ENCODE data around the gene TREML2. TPM values are rescaled to one million over a fixed set of nuclear protein-coding genes. Genes with fewer than 3 reads are reported as not detected.
A peak's percentile ranks its signal among the peaks of the same experiment; 100 is the strongest.
"Not testable (repeated sequence)": the region's sequence is repeated elsewhere in the genome, so short reads cannot be mapped to it uniquely, and the experiment has no call there.

Gene TREML2, protein sequence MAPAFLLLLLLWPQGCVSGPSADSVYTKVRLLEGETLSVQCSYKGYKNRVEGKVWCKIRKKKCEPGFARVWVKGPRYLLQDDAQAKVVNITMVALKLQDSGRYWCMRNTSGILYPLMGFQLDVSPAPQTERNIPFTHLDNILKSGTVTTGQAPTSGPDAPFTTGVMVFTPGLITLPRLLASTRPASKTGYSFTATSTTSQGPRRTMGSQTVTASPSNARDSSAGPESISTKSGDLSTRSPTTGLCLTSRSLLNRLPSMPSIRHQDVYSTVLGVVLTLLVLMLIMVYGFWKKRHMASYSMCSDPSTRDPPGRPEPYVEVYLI
- 0.43 TPM for polyA plus RNA-seq
- long read RNA-seq, donor 1, result 0 reads
- long read RNA-seq, donor 2, result 0 reads
- long read RNA-seq, donor 3, partial matches to known transcripts, result 0 of 1 reads
- long read RNA-seq, donor 3, other reads (novel, unspliced or antisense), result 0 of 1 reads
- long read RNA-seq, donor 4, result 0 reads
- long read RNA-seq, donor 5, result 0 reads
- long read RNA-seq, donor 6, result 0 reads
- long read RNA-seq, donor 7, result 0 reads
- long read RNA-seq, donor 8, result 0 reads
- long read RNA-seq, donor 9, result 0 reads
- long read RNA-seq, donor 10, result 0 reads
- long read RNA-seq, donor 11, partial matches to known transcripts, result 0 of 1 reads
- long read RNA-seq, donor 11, other reads (novel, unspliced or antisense), result 0 of 1 reads

DNA sequence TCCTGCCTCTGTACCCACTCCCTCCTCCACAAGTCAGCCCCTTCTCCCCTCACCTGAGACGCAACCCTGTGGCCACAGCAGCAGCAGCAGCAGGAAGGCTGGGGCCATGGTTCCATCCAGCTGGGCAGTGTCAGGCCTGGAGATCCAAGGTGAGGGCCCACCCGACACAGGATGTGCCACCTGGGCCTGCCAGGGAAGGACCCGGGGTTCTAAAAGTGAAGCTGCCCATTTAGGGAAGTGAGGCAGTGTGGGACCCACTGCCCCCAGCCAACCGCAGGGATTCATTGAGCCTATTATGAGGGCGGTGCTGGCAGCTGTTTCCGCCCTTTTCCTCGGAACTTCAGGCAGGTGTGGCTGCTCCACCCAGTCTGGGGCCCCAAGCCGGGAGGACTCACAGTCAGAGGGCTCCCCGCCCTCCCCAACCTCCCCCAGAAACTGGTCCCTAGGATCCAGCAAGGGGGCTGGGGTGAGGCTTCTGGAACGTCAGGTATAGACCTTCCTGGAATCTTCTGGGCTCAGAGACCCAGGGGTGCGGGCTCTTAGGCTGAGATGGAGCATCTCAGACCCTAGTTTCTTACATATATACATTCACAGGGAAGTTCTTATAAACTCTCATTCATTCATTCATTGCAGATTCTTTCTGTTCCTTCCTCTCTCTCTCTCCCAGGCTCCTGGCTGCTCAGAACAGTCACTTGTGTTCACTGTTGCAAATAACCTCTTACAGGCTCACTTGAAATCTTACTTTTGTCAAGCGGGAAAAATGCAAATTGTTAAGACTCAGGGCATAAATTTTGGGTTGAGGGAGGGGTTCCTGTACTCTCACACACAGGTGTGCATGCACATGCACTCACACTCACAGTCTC lies at the start of gene TREML2:
Gene TREML2, minus strand, starts transcription at position 249 of the 863 bp plus-strand sequence. Its CDS starts 141 bp downstream, at position 108.
- Histone ChIP-seq H3K27me3 (ENCODE audit: control insufficient read depth, insufficient read depth, low read length) (peaks cover 9% of the 10 kb centered on the region), H3K9me3 (ENCODE audit: control insufficient read depth, low read depth, low read length) (no peaks in the 10 kb centered on the region), H3K36me3 (ENCODE audit: control insufficient read depth, insufficient read depth, low read length) (no peaks in the 10 kb centered on the region), H3K27ac (ENCODE audit: low read length) (no peak within 1 kb of the TSS), H3K4me3 (ENCODE audit: low read length) (no peak within 1 kb of the TSS), H3K4me1 (ENCODE audit: control insufficient read depth, insufficient read depth, low read length) (no peaks in the 10 kb centered on the region)
- WGBS (ENCODE audit: insufficient coverage, low lambda C conversion rate), result no CpG with 5 or more reads among the region's 12 CpGs
- peak in 1 of 2 donors; percentile 24 for DNase-seq

DNA sequence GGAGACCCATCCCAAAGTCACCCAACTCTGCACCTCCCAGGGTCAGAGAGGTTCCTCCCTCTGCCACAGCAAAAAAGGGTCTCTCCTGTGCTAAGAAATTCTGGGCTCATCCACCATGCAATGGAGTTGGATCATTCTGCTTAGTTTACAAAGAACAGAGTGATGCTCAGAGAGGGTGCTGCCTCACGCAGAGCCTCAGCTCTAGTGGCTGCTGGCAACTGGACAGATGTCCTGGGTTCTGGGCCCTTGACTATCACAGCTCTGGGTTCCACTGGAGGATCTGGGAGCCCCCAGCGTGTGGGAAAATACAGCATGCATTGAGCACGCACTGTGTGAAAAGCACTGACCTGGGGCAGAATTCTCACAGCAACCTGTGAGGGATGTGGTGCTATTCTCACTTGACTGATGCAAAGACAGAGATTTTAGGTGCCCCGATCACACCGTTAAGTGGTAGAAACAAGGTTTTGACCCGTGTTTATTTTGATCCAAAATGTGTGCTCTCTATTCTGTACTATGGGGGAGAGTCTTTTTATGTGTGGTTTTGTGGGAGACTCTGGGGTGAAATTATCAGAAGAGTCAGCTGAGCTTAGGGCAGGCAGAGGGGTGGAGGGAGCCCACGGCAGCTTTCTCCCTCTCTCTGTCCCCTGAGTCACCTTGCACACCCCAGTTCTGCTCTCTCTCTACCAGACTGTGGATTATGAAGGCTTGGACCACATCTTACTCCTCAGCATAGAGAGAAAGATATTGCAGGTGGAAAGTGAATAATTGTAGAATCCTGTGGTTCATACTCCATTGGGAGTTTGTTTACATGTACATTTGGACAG lies 47.1 kb upstream of the TREML2 start:
- H3K27me3 ChIP-seq (ENCODE audit: control insufficient read depth, insufficient read depth, low read length), result peaks cover 12% of the 10 kb centered on the region
- no peaks in the 10 kb centered on the region for H3K4me1 ChIP-seq (ENCODE audit: control insufficient read depth, insufficient read depth, low read length)
- WGBS (ENCODE audit: insufficient coverage, low lambda C conversion rate), result no CpG with 5 or more reads among the region's 7 CpGs
- no peak overlapping the region for H3K4me3 ChIP-seq (ENCODE audit: low read length)
- no peaks in the 10 kb centered on the region for H3K36me3 ChIP-seq (ENCODE audit: control insufficient read depth, insufficient read depth, low read length)
- no peak for DNase-seq
- no peaks in the 10 kb centered on the region for H3K9me3 ChIP-seq (ENCODE audit: control insufficient read depth, low read depth, low read length)
- H3K27ac ChIP-seq (ENCODE audit: low read length), result no peak overlapping the region

DNA sequence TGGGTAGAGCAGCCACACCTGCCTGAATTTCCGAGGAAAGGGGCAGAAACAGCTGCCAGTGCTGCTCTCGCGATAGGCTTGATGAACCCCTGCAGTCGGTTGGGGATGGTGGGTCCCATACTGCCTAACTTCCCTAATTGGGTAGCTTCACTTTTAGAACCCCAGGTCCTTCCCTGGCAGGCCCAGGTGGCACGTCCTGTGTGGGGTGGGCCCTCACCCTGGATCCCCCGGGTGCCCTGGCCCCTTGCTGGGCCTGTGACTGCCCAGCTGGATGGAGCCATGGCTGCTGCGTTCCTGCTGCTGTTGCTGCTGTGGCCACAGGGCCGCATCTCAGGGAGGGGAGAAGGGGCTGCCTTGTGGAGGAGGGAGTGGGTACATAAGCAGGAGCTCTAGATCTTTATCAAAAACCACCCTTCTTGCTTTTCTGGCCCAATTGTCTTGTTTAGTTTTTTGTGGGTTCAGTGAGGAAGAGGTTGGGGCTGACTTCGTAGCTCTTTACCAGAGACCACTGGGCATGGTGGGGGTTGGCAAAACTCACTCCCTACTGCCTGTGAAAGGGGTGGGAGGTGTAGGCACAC lies 46.4 kb upstream of the TREML2 start:
- DNase-seq, result no peak
- H3K4me3 ChIP-seq (ENCODE audit: low read length), result no peak overlapping the region
- no peaks in the 10 kb centered on the region for H3K36me3 ChIP-seq (ENCODE audit: control insufficient read depth, insufficient read depth, low read length)
- WGBS (ENCODE audit: insufficient coverage, low lambda C conversion rate), result no CpG with 5 or more reads among the region's 9 CpGs
- no peak overlapping the region for H3K27ac ChIP-seq (ENCODE audit: low read length)
- H3K27me3 ChIP-seq (ENCODE audit: control insufficient read depth, insufficient read depth, low read length), result peaks cover 10% of the 10 kb centered on the region
- no peaks in the 10 kb centered on the region for H3K9me3 ChIP-seq (ENCODE audit: control insufficient read depth, low read depth, low read length)
- H3K4me1 ChIP-seq (ENCODE audit: control insufficient read depth, insufficient read depth, low read length), result no peaks in the 10 kb centered on the region

DNA sequence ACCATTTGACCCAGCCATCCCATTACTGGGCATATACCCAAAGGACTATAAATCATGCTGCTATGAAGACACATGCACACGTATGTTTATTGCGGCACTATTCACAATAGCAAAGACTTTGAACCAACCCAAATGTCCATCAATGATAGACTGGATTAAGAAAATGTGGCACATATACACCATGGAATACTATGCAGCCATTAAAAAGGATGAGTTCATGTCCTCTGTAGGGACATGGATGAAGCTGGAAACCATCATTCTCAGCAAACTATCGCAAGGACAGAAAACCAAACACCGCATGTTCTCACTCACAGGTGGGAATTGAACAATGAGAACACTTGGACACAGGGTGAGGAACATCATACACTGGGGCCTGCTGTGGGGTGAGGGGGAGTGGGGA lies 45.6 kb upstream of the TREML2 start:
- not testable (repeated sequence) for H3K36me3 ChIP-seq (ENCODE audit: control insufficient read depth, insufficient read depth, low read length); DNase-seq; H3K4me1 ChIP-seq (ENCODE audit: control insufficient read depth, insufficient read depth, low read length); H3K27me3 ChIP-seq (ENCODE audit: control insufficient read depth, insufficient read depth, low read length); H3K27ac ChIP-seq (ENCODE audit: low read length); H3K4me3 ChIP-seq (ENCODE audit: low read length); H3K9me3 ChIP-seq (ENCODE audit: control insufficient read depth, low read depth, low read length)
- no CpG with 5 or more reads among the region's 4 CpGs for WGBS (ENCODE audit: insufficient coverage, low lambda C conversion rate)

DNA sequence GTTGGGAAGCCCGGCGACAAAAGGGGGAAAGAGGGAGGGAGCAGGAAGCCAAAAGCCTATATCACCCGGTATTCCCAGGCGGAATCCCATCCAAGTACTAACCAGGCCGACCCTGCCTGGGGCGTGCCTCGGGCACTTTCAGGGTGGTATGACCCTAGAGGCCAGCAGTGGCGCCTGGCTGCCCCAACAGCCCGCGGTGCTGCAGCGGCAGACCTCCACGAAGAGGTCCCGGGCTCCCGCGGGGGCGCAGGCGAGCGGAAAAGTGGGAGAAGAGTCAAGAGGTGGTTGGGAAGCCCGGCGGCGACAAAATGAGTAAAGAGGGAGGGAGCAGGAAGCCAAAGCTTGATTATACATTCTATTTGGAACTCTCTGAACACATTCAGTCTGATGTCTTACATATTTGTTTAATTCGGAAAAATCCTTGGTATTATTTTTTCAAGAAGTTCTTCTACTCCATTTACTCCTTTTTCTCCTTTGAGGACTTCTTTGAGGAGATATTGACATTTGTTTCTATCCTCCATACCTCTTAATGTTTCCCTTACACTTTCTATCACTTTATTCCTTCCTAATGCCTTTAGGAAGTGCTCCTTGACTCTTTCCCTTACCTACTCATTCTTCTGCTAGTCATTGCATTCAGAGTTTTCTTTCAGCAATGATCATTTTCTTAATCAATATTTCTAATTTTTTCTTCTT lies 38.7 kb upstream of the TREML2 start:
- no CpG with 5 or more reads among the region's 22 CpGs for WGBS (ENCODE audit: insufficient coverage, low lambda C conversion rate)
- DNase-seq, result no peak

DNA sequence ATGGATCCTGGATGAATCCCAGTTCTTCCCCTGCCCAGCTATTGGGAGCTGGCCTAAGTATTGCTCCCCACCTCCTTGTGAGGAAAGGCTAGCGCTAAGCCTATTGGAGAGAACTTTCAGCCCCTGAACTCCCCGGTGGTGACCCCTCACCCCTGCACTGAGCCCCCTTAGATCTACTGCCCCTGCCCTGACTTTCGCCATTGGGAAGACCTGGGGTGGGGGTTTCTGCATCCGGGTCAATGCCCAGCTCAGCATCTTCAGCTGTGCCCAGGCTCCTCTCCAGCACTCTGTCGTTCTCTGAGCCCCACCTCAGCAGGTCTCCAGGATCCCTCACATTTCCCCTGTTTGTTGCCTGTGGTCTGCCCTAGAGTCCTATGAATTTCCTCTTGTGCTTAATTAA lies 36.2 kb upstream of the TREML2 start:
- H3K27me3 ChIP-seq (ENCODE audit: control insufficient read depth, insufficient read depth, low read length), result peaks cover 53% of the 10 kb centered on the region
- no peaks in the 10 kb centered on the region for H3K36me3 ChIP-seq (ENCODE audit: control insufficient read depth, insufficient read depth, low read length)
- no peaks in the 10 kb centered on the region for H3K4me1 ChIP-seq (ENCODE audit: control insufficient read depth, insufficient read depth, low read length)
- DNase-seq, result no peak
- H3K4me3 ChIP-seq (ENCODE audit: low read length), result no peak overlapping the region
- H3K27ac ChIP-seq (ENCODE audit: low read length), result no peak overlapping the region
- no CpG with 5 or more reads among the region's 5 CpGs for WGBS (ENCODE audit: insufficient coverage, low lambda C conversion rate)
- peaks cover 3% of the 10 kb centered on the region for H3K9me3 ChIP-seq (ENCODE audit: control insufficient read depth, low read depth, low read length)

More for the DNA sequence above, 38.7 kb upstream of the TREML2 start:
- peaks cover 49% of the 10 kb centered on the region for H3K27me3 ChIP-seq (ENCODE audit: control insufficient read depth, insufficient read depth, low read length)
- no peak overlapping the region for H3K4me3 ChIP-seq (ENCODE audit: low read length)
- H3K9me3 ChIP-seq (ENCODE audit: control insufficient read depth, low read depth, low read length), result peaks cover 3% of the 10 kb centered on the region
- H3K4me1 ChIP-seq (ENCODE audit: control insufficient read depth, insufficient read depth, low read length), result no peaks in the 10 kb centered on the region
- H3K27ac ChIP-seq (ENCODE audit: low read length), result no peak overlapping the region
- H3K36me3 ChIP-seq (ENCODE audit: control insufficient read depth, insufficient read depth, low read length), result no peaks in the 10 kb centered on the region

DNA sequence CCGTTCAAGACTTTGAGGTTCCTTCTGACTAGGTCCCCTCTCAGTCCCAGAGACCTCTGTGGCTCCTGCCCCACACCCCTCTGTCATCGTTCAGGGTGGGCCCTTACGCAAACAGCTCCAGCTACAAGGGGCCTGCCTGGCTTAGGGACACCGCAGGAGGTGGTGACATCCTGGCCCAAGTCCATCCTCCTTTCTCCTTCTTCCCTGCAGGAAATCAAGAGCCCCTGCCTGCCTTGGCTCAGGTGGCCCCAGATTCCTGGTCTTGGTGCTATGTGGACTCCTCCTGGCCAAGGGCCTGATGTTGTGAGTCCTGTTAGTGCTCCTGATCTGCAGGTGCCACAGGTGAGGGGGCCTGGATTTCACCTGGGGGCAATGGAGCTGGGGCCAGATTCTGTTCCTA lies 35.3 kb upstream of the TREML2 start:
- no peak overlapping the region for H3K4me3 ChIP-seq (ENCODE audit: low read length)
- WGBS (ENCODE audit: insufficient coverage, low lambda C conversion rate), result 67% methylated on average over 1 of the region's 4 CpGs

DNA sequence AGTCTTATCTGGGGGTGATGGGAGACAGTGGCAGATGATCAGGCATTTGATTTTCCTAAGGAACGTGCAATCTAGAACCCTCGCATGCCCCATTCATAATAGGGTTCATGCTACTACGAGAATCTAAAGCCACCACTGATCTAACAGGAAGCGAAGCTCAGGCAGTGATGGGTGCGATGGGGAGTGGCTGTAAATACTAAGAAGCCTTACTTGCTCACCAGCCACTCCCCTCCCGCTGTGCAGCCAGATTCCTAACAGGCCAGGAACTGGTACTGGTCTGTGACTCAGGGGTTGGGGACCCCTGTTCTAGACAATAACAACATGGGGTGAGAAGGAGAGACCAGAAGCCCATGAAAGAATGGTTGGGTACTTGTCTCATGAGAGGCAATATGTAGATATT lies 31.7 kb upstream of the TREML2 start:
- Histone ChIP-seq H3K36me3 (ENCODE audit: control insufficient read depth, insufficient read depth, low read length) (no peaks in the 10 kb centered on the region), H3K27me3 (ENCODE audit: control insufficient read depth, insufficient read depth, low read length) (peaks cover 36% of the 10 kb centered on the region), H3K4me1 (ENCODE audit: control insufficient read depth, insufficient read depth, low read length) (no peaks in the 10 kb centered on the region), H3K9me3 (ENCODE audit: control insufficient read depth, low read depth, low read length) (no peaks in the 10 kb centered on the region), H3K4me3 (ENCODE audit: low read length) (no peak overlapping the region), H3K27ac (ENCODE audit: low read length) (no peak overlapping the region)
- DNase-seq, result no peak
- WGBS (ENCODE audit: insufficient coverage, low lambda C conversion rate), result no CpG with 5 or more reads among the region's 6 CpGs

More for the DNA sequence above, 35.3 kb upstream of the TREML2 start:
- H3K36me3 ChIP-seq (ENCODE audit: control insufficient read depth, insufficient read depth, low read length), result no peaks in the 10 kb centered on the region
- DNase-seq, result no peak
- H3K4me1 ChIP-seq (ENCODE audit: control insufficient read depth, insufficient read depth, low read length), result no peaks in the 10 kb centered on the region
- H3K27ac ChIP-seq (ENCODE audit: low read length), result no peak overlapping the region
- H3K9me3 ChIP-seq (ENCODE audit: control insufficient read depth, low read depth, low read length), result peaks cover 3% of the 10 kb centered on the region
- H3K27me3 ChIP-seq (ENCODE audit: control insufficient read depth, insufficient read depth, low read length), result peaks cover 50% of the 10 kb centered on the region

DNA sequence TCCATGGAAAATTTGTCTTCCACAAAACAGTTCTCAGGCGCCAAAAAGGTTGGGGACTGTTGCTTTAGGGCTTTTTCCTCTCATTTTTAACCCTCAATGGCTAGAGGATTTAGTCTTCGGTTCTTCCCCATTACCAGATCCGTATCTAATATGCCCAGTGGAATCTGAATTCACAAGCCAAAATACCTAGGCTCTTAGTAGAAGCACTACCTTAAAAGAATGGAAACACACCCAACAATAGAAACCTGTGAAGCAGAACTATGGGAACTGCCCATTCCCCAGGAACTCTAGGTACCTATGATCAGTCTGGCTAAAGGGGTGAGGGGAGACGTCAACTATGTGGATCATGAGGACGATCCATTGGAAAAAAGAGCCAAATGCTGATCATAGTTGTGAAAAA lies 30.3 kb upstream of the TREML2 start:
- Histone ChIP-seq H3K4me3 (ENCODE audit: low read length) (no peak overlapping the region), H3K27ac (ENCODE audit: low read length) (no peak overlapping the region), H3K36me3 (ENCODE audit: control insufficient read depth, insufficient read depth, low read length) (no peaks in the 10 kb centered on the region), H3K27me3 (ENCODE audit: control insufficient read depth, insufficient read depth, low read length) (peaks cover 33% of the 10 kb centered on the region), H3K9me3 (ENCODE audit: control insufficient read depth, low read depth, low read length) (no peaks in the 10 kb centered on the region), H3K4me1 (ENCODE audit: control insufficient read depth, insufficient read depth, low read length) (no peaks in the 10 kb centered on the region)
- no peak for DNase-seq
- no CpG with 5 or more reads among the region's 5 CpGs for WGBS (ENCODE audit: insufficient coverage, low lambda C conversion rate)
